ENCODE data around the gene TRPT1. TPM values are rescaled to one million over a fixed set of nuclear protein-coding genes. Genes with fewer than 3 reads are reported as not detected.
"Not testable (repeated sequence)": the region's sequence is repeated elsewhere in the genome, so short reads cannot be mapped to it uniquely, and the experiment has no call there.

TRPT1 gene
- total and polyA plus RNA-seq, 7 donors: 49.6 to 131 (median 96.1) TPM

GRCh38 chr11:64249038-64249437 lies 23.1 kb upstream of the TRPT1 start:
- ATAC-seq: no peak
- no peak overlapping the region for H3K4me3 ChIP-seq
- no peaks in the 10 kb centered on the region for H3K9me3 ChIP-seq
- no peak for TF ChIP-seq CTCF (IDR thresholded peaks at IDR 0.05)
- intact Hi-C loops (cut with DNase I): no loop called here
- peaks cover 0 to 10% of the 10 kb centered on the region in 2 donors for H3K36me3 ChIP-seq (ENCODE audit: insufficient read depth in 1 of 2, low read depth in 1 of 2)
- DNase-seq: no peak
- H3K27me3 ChIP-seq (ENCODE audit: insufficient read depth in 3 of 3, low read length in 2 of 3): no peaks in the 10 kb centered on the region
- H3K27ac ChIP-seq: no peak overlapping the region
- peaks cover 39% of the 10 kb centered on the region for H3K4me1 ChIP-seq
- 91 to 99% (median 92%) methylated on average over 4 of the region's 4 CpGs for WGBS, 3 donors

- Histone ChIP-seq H3K4me1 (peaks cover 39% of the 10 kb centered on the region), H3K4me3 (no peak overlapping the region), H3K27ac (no peak overlapping the region), H3K9me3 (no peaks in the 10 kb centered on the region), H3K27me3 (ENCODE audit: insufficient read depth in 3 of 3, low read length in 2 of 3) (no peaks in the 10 kb centered on the region), H3K36me3 (ENCODE audit: insufficient read depth in 1 of 2, low read depth in 1 of 2) (peaks cover 0 to 14% of the 10 kb centered on the region in 2 donors)
- DNase-seq: no peak
- 61 to 86% (median 66%) methylated on average over 6 to 7 of the region's 7 CpGs for WGBS, 3 donors
- ATAC-seq: no peak
- intact Hi-C loops (cut with DNase I): no loop called here
- TF ChIP-seq CTCF (IDR thresholded peaks at IDR 0.05): no peak
These were observed 22.6 kb upstream of the TRPT1 start for GRCh38 chr11:64248578-64248977.

- TF ChIP-seq CTCF (IDR thresholded peaks at IDR 0.05): no peak
- intact Hi-C loops (cut with DNase I): no loop called here
- ATAC-seq: peak in 1 of 4 donors; percentile 3
- Histone ChIP-seq H3K27ac (peak overlapping the region; percentile 99), H3K27me3 (ENCODE audit: insufficient read depth in 3 of 3, low read length in 2 of 3) (no peaks in the 10 kb centered on the region), H3K4me3 (peak overlapping the region; percentile 93), H3K36me3 (ENCODE audit: insufficient read depth in 1 of 2, low read depth in 1 of 2) (peaks cover 0 to 21% of the 10 kb centered on the region in 2 donors), H3K9me3 (no peaks in the 10 kb centered on the region), H3K4me1 (peaks cover 39% of the 10 kb centered on the region)
- DNase-seq: no peak
- WGBS, 3 donors: 35 to 50% (median 35%) methylated on average over 22 to 31 of the region's 31 CpGs
These were observed 21.9 kb upstream of the TRPT1 start for GRCh38 chr11:64247729-64248531.

- H3K36me3 ChIP-seq (ENCODE audit: insufficient read depth in 1 of 2, low read depth in 1 of 2): peaks cover 0 to 22% of the 10 kb centered on the region in 2 donors
- intact Hi-C loops (cut with DNase I): no loop called here
- ATAC-seq: peak; percentile 58 to 78 (median 69)
- no peak for TF ChIP-seq CTCF (IDR thresholded peaks at IDR 0.05)
- H3K27ac ChIP-seq: peak within 1 kb of the TSS; percentile 99
- no peaks in the 10 kb centered on the region for H3K9me3 ChIP-seq
- H3K4me1 ChIP-seq: peaks cover 37% of the 10 kb centered on the region
- no peaks in the 10 kb centered on the region for H3K27me3 ChIP-seq (ENCODE audit: insufficient read depth in 3 of 3, low read length in 2 of 3)
- peak; percentile 94 for DNase-seq
- 0 to 1% (median 1%) methylated on average over 50 to 74 of the region's 74 CpGs for WGBS, 3 donors
- peak within 1 kb of the TSS; percentile 93 for H3K4me3 ChIP-seq
These were observed 21.1 kb upstream of the TRPT1 start, which contains the start of gene PPP1R14B for GRCh38 chr11:64246871-64247728. Gene PPP1R14B, minus strand, starts transcription at chr11:64246943. Its CDS starts 270 bp downstream, at chr11:64246673.

- ATAC-seq; DNase-seq; intact Hi-C loops (cut with DNase I); H3K9me3 ChIP-seq; H3K27me3 ChIP-seq (ENCODE audit: insufficient read depth in 3 of 3, low read length in 2 of 3): not testable (repeated sequence)
- Histone ChIP-seq H3K4me1 (peaks cover 34% of the 10 kb centered on the region), H3K27ac (peak overlapping the region; percentile 99), H3K4me3 (peak overlapping the region; percentile 93), H3K36me3 (ENCODE audit: insufficient read depth in 1 of 2, low read depth in 1 of 2) (peaks cover 0 to 22% of the 10 kb centered on the region in 2 donors)
- WGBS, 3 donors: 0 to 2% (median 0%) methylated on average over 1 to 43 of the region's 43 CpGs
These were observed 20.6 kb upstream of the TRPT1 start for GRCh38 chr11:64246621-64246870.
